Amniotic epithelial cell (primary cell): ENCODE measurements around the gene LYSMD3.
"Not testable (repeated sequence)": the region's sequence is repeated elsewhere in the genome, so short reads cannot be mapped to it uniquely, and the experiment has no call there.

Experiments
- DNase-seq: peaks from one replicate; pipeline ENCODE4 v3.0.0-alpha.2; 2010; ENCODE audit warnings: low read depth

LYSMD3 gene

GRCh38 chr5:90529194-90529938 lies at the start of gene LYSMD3:
TSS of gene LYSMD3 (minus strand) at chr5:90529584. CDS start at chr5:90525289, 4,295 bp downstream.
- DNase-seq = peak; percentile 93

DNA sequence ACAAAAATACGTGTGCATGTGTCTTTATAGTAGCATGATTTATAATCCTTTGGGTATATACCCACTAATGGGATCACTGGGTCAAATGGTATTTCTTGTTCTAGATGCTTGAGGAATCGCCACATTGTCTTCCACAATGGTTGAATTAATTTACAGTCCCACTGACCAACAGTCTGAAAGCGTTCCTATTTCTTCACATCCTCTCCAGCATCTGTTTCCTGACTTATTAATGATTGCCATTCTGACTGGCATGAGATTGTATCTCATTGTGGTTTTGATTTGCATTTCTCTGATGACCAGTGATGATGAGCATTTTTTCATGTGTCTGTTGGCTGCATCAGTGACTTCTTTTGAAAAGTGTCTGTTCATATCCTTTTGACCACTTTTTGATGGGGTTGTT lies 47.2 kb upstream of the LYSMD3 start:
- not testable (repeated sequence) for DNase-seq

- DNase-seq = no peak
Measured at GRCh38 chr5:90575712-90576111, 46.3 kb upstream of the LYSMD3 start.

DNA sequence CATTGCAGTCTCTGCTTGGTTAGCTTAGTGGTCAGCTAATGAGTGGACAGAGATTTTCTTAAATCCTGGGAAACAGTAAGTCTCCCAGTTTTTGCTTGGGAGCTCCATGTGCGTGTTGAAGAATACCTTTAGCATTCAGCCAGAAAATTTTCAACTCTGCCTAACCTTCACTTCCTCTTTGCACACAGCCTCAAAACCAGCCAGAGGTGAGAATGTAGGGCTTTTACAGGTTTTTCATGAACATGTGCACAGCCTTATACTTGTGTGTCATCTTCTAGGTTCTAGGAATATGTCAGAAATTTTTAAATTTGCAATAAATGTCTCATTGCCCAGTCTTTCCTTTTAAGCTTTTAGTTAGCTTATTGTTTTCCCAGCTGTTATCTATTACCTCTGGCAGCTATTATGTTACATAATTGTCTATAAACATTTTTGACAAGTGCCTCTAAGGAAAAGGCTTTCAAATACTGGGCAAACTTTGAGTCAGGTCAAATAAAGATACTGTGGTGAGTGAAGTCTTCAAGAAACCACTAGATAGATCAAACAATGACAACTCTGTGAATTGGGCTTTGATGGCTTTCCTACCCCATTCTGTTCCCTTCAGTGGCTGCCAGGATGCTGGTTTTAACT lies 41.9 kb upstream of the LYSMD3 start:
- DNase-seq = no peak

DNA sequence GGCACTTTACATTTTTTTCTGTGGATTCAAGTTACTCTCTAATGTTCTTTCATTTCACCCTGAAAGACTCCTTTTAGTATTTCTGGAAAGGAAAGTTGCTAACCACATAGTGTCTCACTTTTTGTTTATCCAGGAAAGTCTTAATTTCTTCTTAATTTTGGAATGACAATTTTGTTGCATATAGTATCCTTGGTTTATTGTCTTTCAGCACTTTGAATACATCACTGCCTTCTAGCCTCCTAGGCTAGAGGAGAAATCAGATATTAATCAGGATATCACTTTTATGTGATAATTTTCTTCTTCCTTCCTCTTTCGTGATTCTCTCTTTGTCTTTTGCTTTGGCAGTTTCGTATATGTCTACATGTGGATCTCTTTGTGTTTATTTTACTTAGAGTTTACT lies 40.6 kb upstream of the LYSMD3 start:
- no peak for DNase-seq

GRCh38 chr5:90569084-90569483 lies 39.7 kb upstream of the LYSMD3 start:
- no peak for DNase-seq

- no peak for DNase-seq
Measured at GRCh38 chr5:90565491-90565890, 36.1 kb upstream of the LYSMD3 start.

- DNase-seq = no peak
Measured at GRCh38 chr5:90563108-90563507, 33.7 kb upstream of the LYSMD3 start.

DNA sequence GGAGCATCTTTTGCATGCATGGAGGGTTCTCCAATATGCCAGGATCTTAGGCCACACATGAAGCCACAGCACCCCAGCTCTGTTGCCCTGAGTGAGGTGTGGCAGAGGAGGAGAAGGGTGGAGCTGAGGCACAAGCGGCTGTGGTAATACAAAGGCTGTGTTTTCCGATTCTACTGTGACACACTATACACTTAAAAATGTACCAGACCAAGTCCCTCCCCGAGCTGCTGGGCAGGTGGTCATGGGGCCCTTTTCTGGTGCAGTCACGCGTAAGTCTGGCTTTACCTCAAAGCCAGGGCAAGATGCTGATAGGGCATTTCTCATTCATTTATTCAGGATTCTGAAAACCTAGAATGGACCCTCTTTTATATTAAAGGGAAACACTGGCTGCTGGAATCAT lies 33.0 kb upstream of the LYSMD3 start:
- no peak for DNase-seq

- no peak for DNase-seq
Measured at GRCh38 chr5:90561766-90562165, 32.4 kb upstream of the LYSMD3 start.

DNA sequence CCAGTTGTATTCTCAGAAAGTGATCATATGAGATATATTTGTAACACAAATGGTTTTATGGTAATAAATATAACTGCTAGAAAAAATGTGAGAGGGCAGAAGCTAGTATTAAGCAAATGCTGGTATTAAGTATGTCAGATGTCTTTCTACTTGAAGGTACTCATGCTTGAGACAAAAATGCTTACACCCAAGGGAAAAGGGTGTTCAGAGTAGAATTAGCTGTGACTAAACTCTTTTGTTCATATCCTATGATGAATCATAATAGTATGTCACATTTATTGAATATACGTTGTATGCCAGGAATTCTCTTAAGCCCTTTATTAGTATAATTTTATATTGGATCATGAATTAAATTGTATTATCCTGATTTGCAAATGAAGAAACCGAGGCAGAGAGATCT lies 31.4 kb upstream of the LYSMD3 start:
- no peak for DNase-seq

DNA sequence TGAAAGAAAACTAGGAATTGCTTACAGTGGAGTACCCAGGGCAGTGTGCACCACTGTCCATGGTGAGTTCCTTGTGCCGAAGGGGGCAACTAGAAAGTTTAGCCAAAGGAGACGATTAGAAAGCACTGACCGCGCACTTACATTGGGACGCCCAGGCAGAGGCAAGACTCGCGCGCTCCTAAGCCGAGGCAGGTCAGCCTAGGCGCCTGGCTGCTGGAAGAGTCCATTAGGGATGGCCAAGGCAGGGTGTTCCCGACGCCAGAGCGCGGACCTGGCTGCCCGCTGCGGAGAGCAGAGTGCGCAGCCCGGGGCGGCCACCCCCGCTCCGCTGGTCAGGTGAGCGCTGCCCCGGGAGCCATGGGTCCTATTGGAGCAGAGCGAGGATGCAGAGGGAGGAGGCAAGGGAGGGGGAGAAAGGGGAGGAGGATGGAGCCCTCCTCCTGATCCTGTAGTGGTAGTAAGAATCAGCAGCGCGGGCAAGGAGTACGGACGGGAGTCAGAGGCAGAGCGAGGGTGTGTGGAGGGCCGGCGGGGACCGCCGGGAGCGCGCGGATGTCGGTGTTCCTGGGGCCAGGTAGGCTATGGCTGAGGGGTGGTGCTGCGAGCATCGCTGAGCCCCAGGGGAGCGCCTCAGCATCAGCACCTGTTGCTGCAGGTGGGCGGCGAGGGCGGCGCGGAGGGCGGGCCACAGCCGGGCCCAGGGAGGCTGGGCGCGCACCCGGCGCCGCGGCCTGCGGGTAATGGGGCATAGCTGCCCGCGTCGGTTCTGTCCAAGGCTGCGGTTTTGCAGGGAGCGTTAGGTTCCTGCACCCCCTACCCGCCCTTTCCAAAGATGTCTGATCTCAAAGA lies 29.2 kb upstream of the LYSMD3 start, which contains the start of gene ADGRV1:
ADGRV1 (plus strand) TSS at position 454 of the 849 bp plus-strand sequence; CDS start at position 553, 99 bp downstream.
- DNase-seq = peak; percentile 56

DNA sequence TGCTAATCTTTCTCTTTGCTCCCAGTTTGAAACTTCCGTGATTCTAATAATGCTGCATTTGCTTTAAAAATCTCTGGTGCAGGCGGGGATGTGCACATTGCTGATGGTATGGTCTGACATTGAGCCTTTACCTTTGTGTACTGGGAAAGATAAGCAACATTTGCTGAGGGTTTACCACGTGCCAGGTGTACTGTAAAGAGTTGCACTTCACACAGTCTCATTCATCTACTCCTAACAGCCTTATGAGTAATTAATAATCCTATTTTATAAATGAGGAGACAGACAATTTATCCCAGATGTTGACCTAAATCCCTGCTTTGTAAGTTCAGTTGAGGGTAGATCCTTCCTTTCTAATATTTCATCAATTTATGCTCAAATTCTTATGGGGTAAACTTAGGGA lies 28.5 kb upstream of the LYSMD3 start:
- no peak for DNase-seq

DNA sequence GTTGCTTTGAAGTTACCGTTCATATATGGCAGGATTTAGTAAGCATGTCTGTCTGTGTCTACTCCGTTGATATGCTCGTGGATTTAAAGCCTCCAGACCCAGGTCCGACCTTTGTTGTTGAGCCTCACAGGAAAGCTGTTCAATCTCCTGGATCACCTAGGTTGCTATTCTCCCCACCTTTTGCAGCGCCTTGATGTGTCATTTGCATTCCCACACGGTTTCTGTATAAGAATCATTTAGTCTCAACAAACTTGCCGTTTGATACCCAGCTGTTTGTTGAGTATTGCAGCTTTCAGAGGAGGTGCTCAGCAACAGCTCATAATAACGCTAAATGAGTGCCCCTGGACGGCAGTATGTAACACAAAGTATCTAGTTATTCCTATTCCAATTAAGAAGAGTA lies 28.0 kb upstream of the LYSMD3 start:
- DNase-seq = no peak

DNA sequence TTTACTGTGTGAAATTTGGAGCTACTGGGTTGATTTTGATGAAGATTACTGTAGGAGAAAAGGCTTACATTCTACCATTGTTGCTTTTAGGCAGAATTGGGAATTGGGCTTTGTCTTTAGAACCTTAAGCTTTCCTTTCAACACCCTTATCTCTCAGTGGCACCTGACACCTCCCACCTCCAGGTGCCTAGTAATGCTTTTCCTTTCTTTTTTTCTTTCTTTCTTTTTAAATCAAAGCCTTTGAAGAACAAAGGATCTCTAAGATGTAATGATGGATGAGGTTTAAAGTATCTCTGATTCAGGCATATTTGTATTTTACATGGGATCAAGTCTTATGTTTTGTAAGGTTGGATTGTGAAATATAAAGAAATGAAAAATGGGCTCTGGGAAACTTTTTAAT lies 26.3 kb upstream of the LYSMD3 start:
- DNase-seq = no peak

DNA sequence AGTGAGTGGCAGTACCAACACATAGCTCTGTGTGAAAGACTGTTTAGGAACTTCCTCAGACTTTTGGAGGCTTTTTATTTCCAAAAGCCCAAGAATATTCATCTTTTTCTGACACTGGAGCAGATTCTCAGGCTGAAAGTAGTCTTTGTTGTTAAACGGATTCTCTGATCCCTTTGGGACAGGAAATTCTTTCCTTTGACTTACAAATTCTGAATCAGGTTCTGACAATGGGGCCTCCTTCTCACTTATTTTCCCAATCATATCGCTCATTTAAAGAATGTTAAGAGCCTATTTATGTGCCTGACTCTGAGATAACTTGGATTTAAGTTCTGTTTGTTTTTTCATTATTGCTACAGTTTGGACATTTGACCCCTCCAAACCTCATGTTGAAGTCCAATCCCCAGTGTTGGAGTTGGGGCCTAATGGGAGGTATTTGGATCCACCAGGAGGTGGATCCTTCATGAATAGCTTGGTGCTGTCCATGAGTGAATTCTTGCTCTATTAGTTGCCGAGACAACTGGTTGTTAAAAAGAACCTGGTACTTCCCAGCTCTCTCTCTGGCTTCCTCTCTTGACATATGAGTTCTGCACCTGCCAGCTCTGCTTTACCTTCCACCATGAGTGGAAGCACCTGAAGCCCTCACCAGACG lies 25.1 kb upstream of the LYSMD3 start:
- DNase-seq = no peak

DNA sequence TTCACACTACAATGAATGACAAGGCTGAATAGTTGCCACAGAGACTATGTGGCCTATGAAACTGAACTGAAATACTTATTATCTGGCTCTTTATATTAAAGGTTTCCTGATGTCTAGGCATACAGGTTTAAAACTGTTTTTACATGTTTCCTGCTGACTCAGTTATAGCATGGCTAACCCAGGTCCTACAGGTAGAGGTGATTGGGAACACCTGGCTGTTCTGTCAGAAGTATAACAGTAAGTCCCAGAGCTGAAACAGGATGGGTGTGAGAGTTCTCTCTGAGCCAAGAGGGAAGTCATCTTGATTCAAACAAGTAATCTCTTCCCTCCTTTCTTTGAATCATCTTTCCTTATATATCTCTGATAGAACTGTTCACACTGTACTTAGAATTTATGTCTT lies 24.3 kb upstream of the LYSMD3 start:
- DNase-seq = no peak

DNA sequence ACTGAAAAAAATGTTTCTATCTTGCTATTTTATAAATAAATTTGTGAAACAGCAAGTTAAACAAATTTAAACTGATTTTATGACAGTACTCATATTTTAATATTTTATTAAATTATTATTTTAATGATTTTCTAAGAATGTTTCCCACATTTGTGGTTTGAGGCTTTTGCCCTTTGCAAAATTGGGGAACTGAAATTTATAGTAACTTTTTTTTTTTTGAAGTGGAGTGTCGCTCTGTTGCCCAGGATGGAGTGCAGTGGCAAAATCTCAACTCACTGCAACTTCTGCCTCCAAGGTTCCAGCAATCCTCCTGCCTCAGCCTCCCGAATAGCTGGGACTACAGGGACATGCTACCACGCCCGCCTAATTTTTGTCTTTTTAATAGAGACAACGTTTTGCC lies 22.0 kb upstream of the LYSMD3 start:
- DNase-seq = no peak

DNA sequence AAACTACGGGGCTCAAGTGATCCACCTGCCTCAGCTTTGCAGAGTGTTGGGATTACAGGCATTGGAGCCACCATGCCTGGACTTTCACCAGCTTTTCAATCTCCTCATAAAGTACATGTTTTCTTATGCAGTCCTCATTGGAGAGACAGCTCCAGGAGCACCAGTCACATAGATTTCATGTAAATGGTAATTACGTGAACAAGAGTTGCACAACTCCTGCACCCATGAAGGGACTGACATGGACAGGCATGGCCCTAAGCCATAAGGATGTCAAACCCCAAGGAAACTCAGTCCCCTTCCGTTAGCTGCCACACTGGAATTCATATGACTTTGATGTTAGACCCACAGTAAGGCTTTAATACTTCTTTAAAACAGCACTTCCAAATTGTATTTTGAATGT lies 21.6 kb upstream of the LYSMD3 start:
- no peak for DNase-seq

DNA sequence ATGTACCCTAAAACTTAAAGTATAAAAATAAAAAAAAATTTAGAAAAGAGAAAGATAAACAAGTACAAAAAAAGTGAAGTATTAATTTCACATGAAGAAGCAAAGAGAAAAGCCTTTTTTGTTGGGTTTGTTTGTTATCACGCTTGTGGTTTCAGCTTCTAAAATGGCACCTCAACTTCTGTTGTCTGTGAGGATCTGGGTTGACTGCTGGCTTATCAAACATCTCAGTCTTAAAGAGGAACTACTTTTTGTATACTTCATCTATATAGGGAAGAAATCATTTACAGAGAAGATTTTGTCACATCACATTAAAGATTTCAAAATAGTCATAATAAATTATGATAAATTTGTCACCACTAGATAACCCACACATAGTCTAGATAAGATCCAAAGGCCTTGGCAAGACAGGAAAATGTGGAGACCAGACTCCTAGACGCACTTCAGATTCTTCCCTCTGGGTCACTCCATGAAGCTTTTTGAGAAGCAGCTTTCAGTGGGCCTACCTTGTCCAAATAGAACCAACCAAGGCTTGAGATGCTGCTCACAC lies 20.4 kb upstream of the LYSMD3 start:
- DNase-seq = no peak

DNA sequence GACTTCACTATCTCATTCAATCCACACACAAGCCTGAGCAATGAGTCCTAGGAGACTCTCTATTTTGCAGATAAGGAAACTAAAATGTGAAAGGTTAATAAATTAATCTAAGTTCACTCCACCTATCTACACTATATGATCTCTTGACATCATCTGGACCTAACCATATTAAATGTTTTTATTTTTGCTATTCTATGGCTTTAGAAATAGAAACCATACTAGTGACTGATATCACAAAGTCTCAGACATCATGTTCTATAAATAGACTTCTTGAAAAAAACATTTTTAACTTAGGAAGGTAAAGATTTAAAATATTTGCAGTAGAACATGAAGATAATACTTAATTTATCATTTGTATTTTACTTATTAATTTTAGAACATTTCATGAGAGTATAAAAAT lies 19.8 kb upstream of the LYSMD3 start:
- no peak for DNase-seq

- DNase-seq = no peak
Measured at GRCh38 chr5:90548069-90548593, 18.7 kb upstream of the LYSMD3 start.
